Activated CD8-positive, alpha-beta T cell treated with anti-CD3 and anti-CD28 coated beads, Interleukin-2, amount 10 ng/mL, durations not matched to agents 7 days and 5 days (primary cell): Measurements from ENCODE around the gene VANGL1. TPM values are rescaled to one million over a fixed set of nuclear protein-coding genes. Genes with fewer than 3 reads are reported as not detected.
A peak's percentile ranks its signal among the peaks of the same experiment; 100 is the strongest.

Experiments
- ATAC-seq: fragments of 150-1000 bp; cut with Tn5 transposase; one replicate; pipeline ENCODE4 v1.10.0; 2021; ENCODE audit warnings: moderate library complexity
- CTCF ChIA-PET: fragments of 350-600 bp; sonication (Branson Sonifier 250); formaldehyde crosslinking; loops from one replicate; lab custom pipeline; 2021; ENCODE audit warnings: antibody characterized with exemption; lab: Charles Lee
- POLR2A ChIA-PET: fragments of 350-600 bp; sonication (Branson Sonifier 250); formaldehyde crosslinking; loops from one replicate; lab custom pipeline; 2021; ENCODE audit warnings: antibody characterized with exemption; lab: Charles Lee
- DNase-seq: peaks from one replicate; pipeline ENCODE4 v3.0.0-alpha.2; 2020
- H3K27ac Mint-ChIP-seq: one replicate; pipeline ENCODE4 v1.8.0; 2021; ENCODE audit warnings: mild to moderate bottlenecking, mixed read lengths
- H3K27me3 Mint-ChIP-seq: one replicate; pipeline ENCODE4 v1.8.0; 2021; ENCODE audit warnings: low read depth, mixed read lengths
- H3K36me3 Mint-ChIP-seq: one replicate; pipeline ENCODE4 v1.8.0; 2021; ENCODE audit warnings: low read depth, mixed read lengths
- H3K4me1 Mint-ChIP-seq: one replicate; pipeline ENCODE4 v1.8.0; 2021; ENCODE audit warnings: low read depth, mixed read lengths
- H3K4me3 Mint-ChIP-seq: one replicate; pipeline ENCODE4 v1.8.0; 2021; ENCODE audit warnings: mild to moderate bottlenecking, mixed read lengths
- H3K9me3 Mint-ChIP-seq: one replicate; pipeline ENCODE4 v1.8.0; 2022; ENCODE audit warnings: mixed read lengths; ENCODE audit not compliant: insufficient read depth
- total RNA-seq, 2 experiments: library from RNA; stranded (reverse); gene quantifications; one replicate each; pipeline ENCODE4 v1.2.3, GENCODE V29; 2021

The VANGL1 gene
- total RNA-seq, 2 experiments from 2014 or later = 14.1 to 14.8 TPM

GRCh38 chr1:115670476-115671175 is 28.9 kb downstream of the VANGL1 start:
- Mint-ChIP-seq H3K27me3 (no peaks in the 10 kb centered on the region), H3K4me3 (no peak overlapping the region), H3K36me3 (peaks cover 26% of the 10 kb centered on the region), H3K4me1 (peaks cover 7% of the 10 kb centered on the region), H3K27ac (no peak overlapping the region), H3K9me3 (no peaks in the 10 kb centered on the region)
- POLR2A ChIA-PET = no interaction called here
- ATAC-seq (no peak), DNase-seq (no peak)
- CTCF ChIA-PET = interaction anchor here (1.6 kb wide), 1 partner anchor 36 kb away, joined by 6 read pairs; no protein-coding TSS in a partner anchor

GRCh38 chr1:115671176-115671934 is 29.6 kb downstream of the VANGL1 start:
- Mint-ChIP-seq H3K4me1 (peaks cover 7% of the 10 kb centered on the region), H3K4me3 (no peak overlapping the region), H3K27me3 (no peaks in the 10 kb centered on the region), H3K36me3 (peaks cover 19% of the 10 kb centered on the region), H3K27ac (no peak overlapping the region), H3K9me3 (no peaks in the 10 kb centered on the region)
- ATAC-seq (no peak), DNase-seq (no peak)
- ChIA-PET CTCF (no interaction called here), POLR2A (no interaction called here)

- Mint-ChIP-seq H3K36me3 (peaks cover 17% of the 10 kb centered on the region), H3K9me3 (no peaks in the 10 kb centered on the region), H3K27ac (no peak overlapping the region), H3K27me3 (no peaks in the 10 kb centered on the region), H3K4me1 (peaks cover 7% of the 10 kb centered on the region), H3K4me3 (no peak overlapping the region)
- ATAC-seq = no peak
- ChIA-PET POLR2A (no interaction called here), CTCF (interaction anchor here (1.6 kb wide), 1 partner anchor 34 kb away, joined by 4 read pairs; no protein-coding TSS in a partner anchor)
- no peak for DNase-seq
These were observed 30.6 kb downstream of the VANGL1 start for GRCh38 chr1:115672224-115673009.

- Mint-ChIP-seq H3K36me3 (no peaks in the 10 kb centered on the region), H3K27me3 (no peaks in the 10 kb centered on the region), H3K9me3 (no peaks in the 10 kb centered on the region), H3K27ac (no peak overlapping the region), H3K4me1 (no peaks in the 10 kb centered on the region), H3K4me3 (no peak overlapping the region)
- POLR2A ChIA-PET = no interaction called here
- CTCF ChIA-PET = interaction anchor here (2.3 kb wide), 1 partner anchor 30 kb away, joined by 13 read pairs; no protein-coding TSS in a partner anchor
- no peak for DNase-seq
- ATAC-seq = no peak
These were observed 34.9 kb downstream of the VANGL1 start for GRCh38 chr1:115676498-115677181.

GRCh38 chr1:115677182-115677555 is 35.4 kb downstream of the VANGL1 start:
- DNase-seq (no peak), ATAC-seq (no peak)
- Mint-ChIP-seq H3K27ac (no peak overlapping the region), H3K9me3 (no peaks in the 10 kb centered on the region), H3K27me3 (no peaks in the 10 kb centered on the region), H3K36me3 (no peaks in the 10 kb centered on the region), H3K4me3 (no peak overlapping the region), H3K4me1 (no peaks in the 10 kb centered on the region)
- POLR2A ChIA-PET = no interaction called here
- CTCF ChIA-PET = no interaction called here

- Mint-ChIP-seq H3K36me3 (peaks cover 2% of the 10 kb centered on the region), H3K27me3 (no peaks in the 10 kb centered on the region), H3K4me1 (peaks cover 2% of the 10 kb centered on the region), H3K27ac (no peak overlapping the region), H3K9me3 (no peaks in the 10 kb centered on the region), H3K4me3 (no peak overlapping the region)
- DNase-seq (no peak), ATAC-seq (no peak)
- ChIA-PET POLR2A (no interaction called here), CTCF (no interaction called here)
These were observed 35.8 kb downstream of the VANGL1 start for GRCh38 chr1:115677565-115677964.

GRCh38 chr1:115678141-115678540 is 36.4 kb downstream of the VANGL1 start:
- POLR2A ChIA-PET = no interaction called here
- no peaks in the 10 kb centered on the region for H3K9me3 Mint-ChIP-seq
- no peak overlapping the region for H3K4me3 Mint-ChIP-seq
- no peak for ATAC-seq
- H3K27me3 Mint-ChIP-seq = no peaks in the 10 kb centered on the region
- H3K36me3 Mint-ChIP-seq = peaks cover 7% of the 10 kb centered on the region
- CTCF ChIA-PET = interaction anchor here (1.4 kb wide), 1 partner anchor 29 kb away, joined by 4 read pairs; no protein-coding TSS in a partner anchor
- no peak overlapping the region for H3K27ac Mint-ChIP-seq
- DNase-seq = no peak
- H3K4me1 Mint-ChIP-seq = peaks cover 8% of the 10 kb centered on the region

GRCh38 chr1:115679141-115679611 is 37.4 kb downstream of the VANGL1 start:
- no peak for ATAC-seq
- CTCF ChIA-PET = interaction anchor here (1.4 kb wide), 1 partner anchor 28 kb away, joined by 4 read pairs; no protein-coding TSS in a partner anchor
- H3K36me3 Mint-ChIP-seq = peaks cover 14% of the 10 kb centered on the region
- H3K4me1 Mint-ChIP-seq = peaks cover 13% of the 10 kb centered on the region
- H3K4me3 Mint-ChIP-seq = no peak overlapping the region
- H3K27me3 Mint-ChIP-seq = no peaks in the 10 kb centered on the region
- H3K9me3 Mint-ChIP-seq = no peaks in the 10 kb centered on the region
- no peak for DNase-seq
- POLR2A ChIA-PET = no interaction called here
- H3K27ac Mint-ChIP-seq = no peak overlapping the region

GRCh38 chr1:115680730-115681111 is 39.0 kb downstream of the VANGL1 start:
- CTCF ChIA-PET = no interaction called here
- no peaks in the 10 kb centered on the region for H3K9me3 Mint-ChIP-seq
- POLR2A ChIA-PET = no interaction called here
- no peak for DNase-seq
- no peak overlapping the region for H3K27ac Mint-ChIP-seq
- no peaks in the 10 kb centered on the region for H3K27me3 Mint-ChIP-seq
- H3K36me3 Mint-ChIP-seq = peaks cover 25% of the 10 kb centered on the region
- ATAC-seq = no peak
- H3K4me3 Mint-ChIP-seq = no peak overlapping the region
- H3K4me1 Mint-ChIP-seq = peaks cover 13% of the 10 kb centered on the region

- Mint-ChIP-seq H3K9me3 (no peaks in the 10 kb centered on the region), H3K4me1 (peaks cover 13% of the 10 kb centered on the region), H3K4me3 (no peak overlapping the region), H3K27me3 (no peaks in the 10 kb centered on the region), H3K27ac (peak overlapping the region; percentile 41), H3K36me3 (peaks cover 30% of the 10 kb centered on the region)
- ATAC-seq = no peak
- POLR2A ChIA-PET = no interaction called here
- CTCF ChIA-PET = interaction anchor here (1.3 to 2.8 kb wide), 2 partner anchors 23 to 33 kb away, joined by 4 to 7 read pairs; no protein-coding TSS in a partner anchor
- no peak for DNase-seq
These were observed 41.0 kb downstream of the VANGL1 start for GRCh38 chr1:115682792-115683191.

GRCh38 chr1:115685029-115685705 is 43.4 kb downstream of the VANGL1 start:
- peaks cover 13% of the 10 kb centered on the region for H3K4me1 Mint-ChIP-seq
- ChIA-PET CTCF (no interaction called here), POLR2A (no interaction called here)
- H3K9me3 Mint-ChIP-seq = no peaks in the 10 kb centered on the region
- H3K36me3 Mint-ChIP-seq = peaks cover 30% of the 10 kb centered on the region
- no peak overlapping the region for H3K27ac Mint-ChIP-seq
- H3K4me3 Mint-ChIP-seq = no peak overlapping the region
- no peaks in the 10 kb centered on the region for H3K27me3 Mint-ChIP-seq
- no peak for DNase-seq
- no peak for ATAC-seq
